H1 (cell line): ENCODE results near the gene FAM76A. TPM values are rescaled to one million over a fixed set of nuclear protein-coding genes. Genes with fewer than 3 reads are reported as not detected.

ENCODE experiments used
- CTCF ChIA-PET: fragments of 300-600 bp; sonication (Branson Sonifier 250); formaldehyde crosslinking; loops from one replicate; lab custom pipeline; 2021; ENCODE audit not compliant: partially characterized antibody; lab: Charles Lee
- POLR2A ChIA-PET: fragments of 300-600 bp; sonication (Branson Sonifier 250); formaldehyde crosslinking; loops from one replicate; lab custom pipeline; 2021; ENCODE audit warnings: inconsistent platforms; ENCODE audit not compliant: partially characterized antibody; lab: Charles Lee
- DNase-seq, 2 experiments: peaks; one replicate each; pipeline versions ENCODE4 v3.0.0 to v3.0.0-alpha.2; 2010 to 2022; ENCODE audit warnings: low spot score in 2 of 2, low read depth in 1 of 2, mixed read lengths in 1 of 2
- FAIRE-seq: peaks from 2 replicates; lab custom pipeline; 2011; peaks lifted over from hg19 to GRCh38; lab: Jason Lieb, UNC
- H2AFZ ChIP-seq: 2 replicates; pipeline ENCODE4 v1.8.1; 2012; ENCODE audit warnings: low read length, inconsistent platforms
- H2AK5ac ChIP-seq: 2 replicates; pipeline ENCODE4 v1.6.1; 2013; ENCODE audit warnings: low read depth, low read length
- H2BK120ac ChIP-seq: replicated peaks from 2 replicates; pipeline ENCODE3; 2013; ENCODE audit warnings: low read depth, low read length, inconsistent platforms
- H2BK12ac ChIP-seq: 2 replicates; pipeline ENCODE4 v1.6.1; 2013; ENCODE audit warnings: low read depth, low read length
- H2BK15ac ChIP-seq: 2 replicates; pipeline ENCODE4 v1.6.1; 2013; ENCODE audit warnings: low read length
- H2BK20ac ChIP-seq: 2 replicates; pipeline ENCODE4 v1.6.1; 2013; ENCODE audit warnings: low read length
- H2BK5ac ChIP-seq: 2 replicates; pipeline ENCODE4 v1.6.1; 2013; ENCODE audit warnings: low read depth, low read length
- H3K14ac ChIP-seq: 2 replicates; pipeline ENCODE4 v1.6.1; 2013; ENCODE audit warnings: inconsistent platforms; ENCODE audit not compliant: insufficient read length
- H3K18ac ChIP-seq: 2 replicates; pipeline ENCODE4 v1.6.1; 2013; ENCODE audit warnings: low read length; ENCODE audit errors: extremely low read depth
- H3K23ac ChIP-seq: 2 replicates; pipeline ENCODE4 v1.6.1; 2013; ENCODE audit warnings: inconsistent platforms; ENCODE audit not compliant: insufficient read length
- H3K23me2 ChIP-seq: 2 replicates; pipeline ENCODE4 v1.6.1; 2013; ENCODE audit warnings: low read depth, low read length
- H3K27ac ChIP-seq: 2 replicates; pipeline ENCODE4 v1.6.1; 2011; ENCODE audit warnings: low read depth, low read length, inconsistent platforms
- H3K27me3 ChIP-seq, 4 experiments: replicated peaks in 1 of 4; 1 replicate in 1 of 4; 2 replicates in 3 of 4; pipeline versions ENCODE4 v1.6.1 to v1.8.1; 2011 to 2013; ENCODE audit warnings: low read length in 3 of 4, mild to moderate bottlenecking in 3 of 4, inconsistent platforms in 2 of 4, mixed read lengths in 2 of 4, moderate library complexity in 1 of 4; ENCODE audit not compliant: control insufficient read depth in 3 of 4, insufficient read depth in 3 of 4; ENCODE audit errors: extremely low read depth in 1 of 4
- H3K36me3 ChIP-seq, 4 experiments: 2 replicates each; pipeline versions ENCODE4 v1.6.1 to v1.8.1; 2011 to 2013; ENCODE audit warnings: mild to moderate bottlenecking in 4 of 4, low read length in 3 of 4, moderate library complexity in 2 of 4, control low read depth in 1 of 4, inconsistent platforms in 1 of 4; ENCODE audit not compliant: insufficient read depth in 4 of 4, control insufficient read depth in 2 of 4
- H3K4ac ChIP-seq: replicated peaks from 2 replicates; pipeline ENCODE3; 2013; ENCODE audit warnings: low read length, low read depth, mixed read lengths, inconsistent platforms; ENCODE audit not compliant: insufficient read length
- H3K4me1 ChIP-seq, 4 experiments: replicated peaks in 1 of 4; 1 replicate in 1 of 4; 2 replicates in 3 of 4; pipeline versions ENCODE4 v1.6.1 to v1.8.1; 2011 to 2013; ENCODE audit warnings: low read length in 3 of 4, inconsistent platforms in 2 of 4, mixed read lengths in 1 of 4; ENCODE audit not compliant: insufficient read depth in 4 of 4, control insufficient read depth in 3 of 4
- H3K4me2 ChIP-seq, 2 experiments: 2 replicates each; pipeline versions ENCODE4 v1.6.1 to v1.8.1; 2011 to 2013; ENCODE audit warnings: low read depth in 2 of 2, low read length in 2 of 2, control low read depth in 1 of 2, inconsistent platforms in 1 of 2, mild to moderate bottlenecking in 1 of 2; ENCODE audit not compliant: insufficient read depth in 1 of 2
- H3K4me3 ChIP-seq, 4 experiments: fragments of 200-600, 300-600 bp in 1 of 4; sonication (generic), shearing (Covaris generic), sonication (Bioruptor Twin) in 1 of 4; 2 replicates each; pipeline versions ENCODE4 v1.5.1 to v1.8.1; 2011 to 2016; ENCODE audit warnings: low read length in 4 of 4, low read depth in 3 of 4, control low read depth in 2 of 4, inconsistent platforms in 2 of 4, mild to moderate bottlenecking in 2 of 4, mixed read lengths in 1 of 4, moderate library complexity in 1 of 4; ENCODE audit not compliant: insufficient read depth in 2 of 4; ENCODE audit errors: extremely low read depth in 1 of 4
- H3K56ac ChIP-seq: replicated peaks from 2 replicates; pipeline ENCODE3; 2013; ENCODE audit warnings: low read depth, mild to moderate bottlenecking, mixed read lengths, low read length, inconsistent platforms; ENCODE audit not compliant: insufficient read length
- H3K79me1 ChIP-seq: 2 replicates; pipeline ENCODE4 v1.6.1; 2013; ENCODE audit warnings: low read depth, low read length, control low read depth
- H3K79me2 ChIP-seq, 2 experiments: 2 replicates each; pipeline versions ENCODE4 v1.6.1 to v1.8.1; 2012 to 2013; ENCODE audit warnings: low read length in 2 of 2, mild to moderate bottlenecking in 2 of 2, inconsistent platforms in 1 of 2; ENCODE audit not compliant: insufficient read depth in 2 of 2, control insufficient read depth in 1 of 2
- H3K9ac ChIP-seq, 4 experiments: replicated peaks in 1 of 4; 1 replicate in 1 of 4; 2 replicates in 3 of 4; pipeline versions ENCODE4 v1.6.1 to v1.8.1; 2011 to 2013; ENCODE audit warnings: low read depth in 3 of 4, low read length in 3 of 4, control low read depth in 2 of 4, mild to moderate bottlenecking in 2 of 4, moderate library complexity in 2 of 4, inconsistent platforms in 1 of 4; ENCODE audit errors: extremely low read depth in 1 of 4
- H3K9me3 ChIP-seq, 2 experiments: 2 replicates each; pipeline versions ENCODE4 v1.6.1 to v1.8.1; 2012 to 2013; ENCODE audit warnings: mild to moderate bottlenecking in 2 of 2, moderate library complexity in 2 of 2, control low read depth in 1 of 2, inconsistent platforms in 1 of 2, low read depth in 1 of 2, low read length in 1 of 2, mixed read lengths in 1 of 2; ENCODE audit not compliant: insufficient read depth in 2 of 2
- H4K20me1 ChIP-seq, 2 experiments: replicated peaks in 1 of 2; 2 replicates each; pipeline versions ENCODE3 to v1.8.1; 2011 to 2013; ENCODE audit warnings: inconsistent platforms in 2 of 2, low read length in 2 of 2, mild to moderate bottlenecking in 1 of 2; ENCODE audit not compliant: insufficient read depth in 2 of 2, control insufficient read depth in 1 of 2
- H4K5ac ChIP-seq: 2 replicates; pipeline ENCODE4 v1.6.1; 2013; ENCODE audit warnings: low read length, low read depth, mixed read lengths, inconsistent platforms; ENCODE audit not compliant: insufficient read length
- H4K8ac ChIP-seq: 2 replicates; pipeline ENCODE4 v1.8.0; 2013; ENCODE audit warnings: mild to moderate bottlenecking, moderate library complexity, low read length, inconsistent platforms; ENCODE audit not compliant: insufficient read depth; ENCODE audit errors: extremely low read depth
- H4K91ac ChIP-seq: replicated peaks from 2 replicates; pipeline ENCODE3; 2013; ENCODE audit warnings: low read length, mixed read lengths, inconsistent platforms; ENCODE audit not compliant: insufficient read length
- BRCA1 ChIP-seq: IDR thresholded peaks from 2 replicates; pipeline ENCODE4 v1.6.1; 2012; ENCODE audit warnings: low read depth, low read length, improper control_type of control experiment
- CBX5 ChIP-seq: fragments of 300-800, 300-1000 bp; sonication (generic); IDR thresholded peaks from 2 replicates; pipeline ENCODE4 v1.7.1; 2016; ENCODE audit warnings: antibody characterized with exemption, low read length, low read depth
- CBX8 ChIP-seq: fragments of 300-800, 300-1000 bp; sonication (generic); IDR thresholded peaks from 2 replicates; pipeline ENCODE4 v1.7.1; 2016; ENCODE audit warnings: low read depth, low read length, borderline replicate concordance
- FOSL1 ChIP-seq: IDR thresholded peaks from 2 replicates; pipeline ENCODE4 v1.6.1; 2011; ENCODE audit warnings: mild to moderate bottlenecking, low read depth, low read length, moderate library complexity; ENCODE audit not compliant: insufficient read depth
- JUN ChIP-seq: IDR thresholded peaks from 2 replicates; pipeline ENCODE4 v1.6.1; 2011; ENCODE audit warnings: low read depth, mild to moderate bottlenecking, improper control_type of control experiment, low read length
- JUND ChIP-seq: IDR thresholded peaks from 2 replicates; pipeline ENCODE4 v1.6.1; 2011; ENCODE audit warnings: mild to moderate bottlenecking, improper control_type of control experiment, low read length
- MAFK ChIP-seq: IDR thresholded peaks from 2 replicates; pipeline ENCODE4 v1.6.1; 2012; ENCODE audit warnings: low read depth, mild to moderate bottlenecking, improper control_type of control experiment, low read length
- RNF2 ChIP-seq: fragments of 200-900, 300-1000 bp; sonication (generic); IDR thresholded peaks from 2 replicates; pipeline ENCODE4 v1.7.1; 2016; ENCODE audit warnings: borderline replicate concordance, low read depth, mild to moderate bottlenecking, antibody characterized with exemption, low read length; ENCODE audit not compliant: poor library complexity, severe bottlenecking; ENCODE audit errors: missing control alignments
- SAP30 ChIP-seq: fragments of 300-600 bp; sonication (generic); IDR thresholded peaks from 2 replicates; pipeline ENCODE4 v1.7.1; 2012; ENCODE audit warnings: low read length, moderate library complexity, mild to moderate bottlenecking, inconsistent platforms; ENCODE audit not compliant: insufficient read depth, insufficient replicate concordance
- SIRT6 ChIP-seq: IDR thresholded peaks from one replicate; pipeline ENCODE4 v1.7.1; 2012; ENCODE audit warnings: low read length, inconsistent platforms
- SP1 ChIP-seq: IDR thresholded peaks from 2 replicates; pipeline ENCODE4 v1.6.1; 2011; ENCODE audit warnings: low read depth, low read length
- SRF ChIP-seq: IDR thresholded peaks from 2 replicates; pipeline ENCODE4 v1.6.1; 2011; ENCODE audit warnings: mild to moderate bottlenecking, low read depth, low read length, moderate library complexity
- ZNF274 ChIP-seq: IDR thresholded peaks from 2 replicates; pipeline ENCODE4 v1.7.0; 2012; ENCODE audit warnings: low read length, borderline replicate concordance; ENCODE audit errors: extremely low read depth
- WGBS, 2 experiments: shearing (Covaris generic) in 1 of 2; methylation state at CpG; one replicate each; pipeline versions ENCODE4 v1.1.6 to v1.1.7; 2013 to 2015; ENCODE audit warnings: low lambda C conversion rate in 2 of 2, mixed read lengths in 2 of 2, inconsistent platforms in 1 of 2, low coverage in 1 of 2, missing lambda C conversion rate in 1 of 2; ENCODE audit not compliant: insufficient replicate concordance in 2 of 2, insufficient coverage in 1 of 2, insufficient read length in 1 of 2; ENCODE audit errors: extremely low coverage in 1 of 2, missing lambda C conversion rate in 1 of 2; 5-methylcytosine and 5-hydroxymethylcytosine counted together
- polyA plus RNA-seq, 7 experiments: library from polyadenylated mRNA; depleted of rRNA in 3 of 7; stranded (reverse) in 5 of 7; unstranded in 2 of 7; fragments of >200 nt in 5 of 7; fragments of 200-250 nt in 2 of 7; gene quantifications; 1 replicate in 5 of 7; 2 replicates in 1 of 7; 4 replicates in 1 of 7; pipeline versions ENCODE4 v1.2.1 to v1.2.3, GENCODE V29; 2011 to 2013; ENCODE audit warnings: missing spikeins in 2 of 7, mixed read lengths in 2 of 7
- total RNA-seq: library from RNA; stranded (reverse); fragmentation: NEBNext Ultra II Directional; extraction: Animal tissue kit (Norgen Biotek cat#: 25700); gene quantifications from 2 replicates; pipeline ENCODE4 v1.2.1, GENCODE V29; 2021
- TF ChIP-seq, protein P1 (sequence below): IDR thresholded peaks from 2 replicates; pipeline ENCODE4 v1.6.1; 2012; ENCODE audit warnings: inconsistent platforms

The FAM76A gene
- total and polyA plus RNA-seq, 2 of the 8 experiments (the other 6 are each of a cell fraction or from before 2014, with no cell fraction given) = 3.4 to 16.2 TPM

DNA sequence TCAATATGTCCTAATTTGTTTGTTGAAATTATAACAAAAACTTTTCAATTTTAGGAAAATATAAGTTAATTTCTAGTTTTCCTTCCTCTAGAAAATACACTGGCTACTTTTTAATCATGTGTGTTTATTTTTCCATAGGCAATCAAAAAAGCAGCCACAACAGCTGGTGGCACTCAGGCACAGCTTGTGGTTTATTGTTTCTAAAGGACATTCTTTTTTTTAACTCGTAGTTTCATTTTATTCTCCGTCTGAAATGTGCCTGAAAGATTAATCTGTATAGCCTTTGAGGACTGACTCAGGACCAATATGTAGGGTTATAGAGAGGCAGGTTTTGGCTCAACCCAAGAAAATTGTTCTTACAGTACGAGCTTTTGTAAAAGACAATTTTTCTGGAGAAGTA is 26.6 kb downstream of the FAM76A start:
- no peaks in the 10 kb centered on the region for H3K9me3 ChIP-seq
- no peaks in the 10 kb centered on the region for H3K79me2 ChIP-seq
- H3K23ac ChIP-seq = no peak overlapping the region
- H2BK20ac ChIP-seq = no peak overlapping the region
- ChIA-PET CTCF (interaction anchor here (1.6 kb wide), 1 partner anchor 83 kb away, joined by 3 read pairs; no protein-coding TSS in a partner anchor), POLR2A (interaction anchor here (1.5 kb wide), 1 partner anchor 12 kb away, joined by 3 read pairs; no protein-coding TSS in a partner anchor)
- no peak overlapping the region for H2AK5ac ChIP-seq
- peaks cover 0 to 18% (median 6%) of the 10 kb centered on the region in 4 experiments; a peak in 5 of 8 replicates for H3K36me3 ChIP-seq
- no peak overlapping the region for H2BK120ac ChIP-seq
- FAIRE-seq = no peak
- no peak overlapping the region for H4K91ac ChIP-seq
- H3K27me3 ChIP-seq = no peaks in the 10 kb centered on the region
- H3K27ac ChIP-seq = no peak overlapping the region
- H3K9ac ChIP-seq = no peak overlapping the region
- no peak overlapping the region for H4K5ac ChIP-seq
- H3K4me1 ChIP-seq = no peaks in the 10 kb centered on the region
- DNase-seq = no peak
- no peak overlapping the region for H2BK15ac ChIP-seq
- no peak overlapping the region for H4K8ac ChIP-seq
- H3K79me1 ChIP-seq = no peaks in the 10 kb centered on the region
- no peak overlapping the region for H2BK5ac ChIP-seq
- no peak overlapping the region for H3K18ac ChIP-seq
- no peak overlapping the region for H3K4ac ChIP-seq
- no peak overlapping the region for H2BK12ac ChIP-seq
- 91% methylated on average over 3 of the region's 3 CpGs; no CpG with 5 or more reads in 1 of the 2 experiments for WGBS, 2 experiments
- no peak overlapping the region for H2AFZ ChIP-seq
- no peak overlapping the region for H3K4me2 ChIP-seq
- H3K14ac ChIP-seq = no peak overlapping the region
- H4K20me1 ChIP-seq = peaks cover 0 to 2% of the 10 kb centered on the region in 2 experiments
- H3K23me2 ChIP-seq = no peaks in the 10 kb centered on the region
- no peak overlapping the region for H3K4me3 ChIP-seq
- H3K56ac ChIP-seq = no peak overlapping the region
- TF ChIP-seq CBX5 = no peak
- TF ChIP-seq SIRT6 = no peak
- TF ChIP-seq BRCA1 = no peak
- no peak for TF ChIP-seq SP1
- TF ChIP-seq SRF = no peak
- TF ChIP-seq JUND = no peak
- no peak for TF ChIP-seq FOSL1
- no peak for TF ChIP-seq SAP30
- TF ChIP-seq ZNF274 = no peak
- TF ChIP-seq, protein P1, sequence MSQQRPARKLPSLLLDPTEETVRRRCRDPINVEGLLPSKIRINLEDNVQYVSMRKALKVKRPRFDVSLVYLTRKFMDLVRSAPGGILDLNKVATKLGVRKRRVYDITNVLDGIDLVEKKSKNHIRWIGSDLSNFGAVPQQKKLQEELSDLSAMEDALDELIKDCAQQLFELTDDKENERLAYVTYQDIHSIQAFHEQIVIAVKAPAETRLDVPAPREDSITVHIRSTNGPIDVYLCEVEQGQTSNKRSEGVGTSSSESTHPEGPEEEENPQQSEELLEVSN = no peak
- TF ChIP-seq MAFK = no peak
- TF ChIP-seq JUN = no peak
- TF ChIP-seq RNF2 = no peak
- TF ChIP-seq CBX8 = no peak
